NCI-H82 treated with DMSO at 0.1 percent for 48 hours (cell line): ENCODE data around the gene BMPR1B.

Experiments used
- DNase-seq: peaks from one replicate; lab custom pipeline; 2025; ENCODE audit not compliant: unreplicated experiment; lab: John Stamatoyannopoulos, UW

The BMPR1B gene

GRCh38 chr4:95080969-95081368, 323.2 kb downstream of the BMPR1B start:
- no peak for DNase-seq

- no peak for DNase-seq
Measured at GRCh38 chr4:95084584-95084983, 326.8 kb downstream of the BMPR1B start.

- no peak for DNase-seq
Measured at GRCh38 chr4:95085124-95085833, 327.5 kb downstream of the BMPR1B start.

- no peak for DNase-seq
Measured at GRCh38 chr4:95086551-95086950, 328.8 kb downstream of the BMPR1B start.

- no peak for DNase-seq
Measured at GRCh38 chr4:95087657-95088455, 330.1 kb downstream of the BMPR1B start.

- DNase-seq, result no peak
Measured at GRCh38 chr4:95091272-95091671, 333.5 kb downstream of the BMPR1B start.

- no peak for DNase-seq
Measured at GRCh38 chr4:95092766-95093165, 335.0 kb downstream of the BMPR1B start.

- DNase-seq, result no peak
Measured at GRCh38 chr4:95093460-95093859, 335.7 kb downstream of the BMPR1B start.

GRCh38 chr4:95093936-95094929, 336.5 kb downstream of the BMPR1B start:
- no peak for DNase-seq

GRCh38 chr4:95095348-95095974, 337.7 kb downstream of the BMPR1B start:
- no peak for DNase-seq

- no peak for DNase-seq
Measured at GRCh38 chr4:95102162-95102790, 344.5 kb downstream of the BMPR1B start.

- DNase-seq, result no peak
Measured at GRCh38 chr4:95105112-95105511, 347.4 kb downstream of the BMPR1B start.

GRCh38 chr4:95105983-95106382, 348.2 kb downstream of the BMPR1B start:
- no peak for DNase-seq

- DNase-seq, result no peak
Measured at GRCh38 chr4:95106408-95106928, 348.7 kb downstream of the BMPR1B start.

- no peak for DNase-seq
Measured at GRCh38 chr4:95107004-95107403, 349.2 kb downstream of the BMPR1B start.

- DNase-seq, result no peak
Measured at GRCh38 chr4:95107635-95108034, 349.9 kb downstream of the BMPR1B start.

GRCh38 chr4:95108883-95109421, 351.2 kb downstream of the BMPR1B start:
- no peak for DNase-seq

GRCh38 chr4:95114521-95114920, 356.8 kb downstream of the BMPR1B start:
- no peak for DNase-seq

- DNase-seq, result no peak
Measured at GRCh38 chr4:95118497-95118896, 360.7 kb downstream of the BMPR1B start.

GRCh38 chr4:95120456-95120855, 362.7 kb downstream of the BMPR1B start:
- no peak for DNase-seq
